ENCODE data around the gene RNU1-1. TPM values are rescaled to one million over a fixed set of nuclear protein-coding genes. Genes with fewer than 3 reads are reported as not detected.
"Not testable (repeated sequence)": the region's sequence is repeated elsewhere in the genome, so short reads cannot be mapped to it uniquely, and the experiment has no call there.

The RNU1-1 gene
- total RNA-seq, result 1,000 to 10,000 TPM in 6 of 9 donors, 100 to 1,000 TPM in 1, not detected in 2; 364 to 3,776 (median 2,470) TPM
- not detected for polyA plus RNA-seq
- long read RNA-seq, donor 1, result 0 reads
- long read RNA-seq, donor 2, result 0 reads
- long read RNA-seq, donor 3, result 0 reads

GRCh38 chr1:16514107-16515055 lies at the start of gene RNU1-1:
Gene RNU1-1, minus strand, starts transcription at chr1:16514285.
- WGBS, 4 donors, result 1 to 3% (median 1%) methylated on average over 24 to 38 of the region's 40 CpGs
- TF ChIP-seq POLR2A (IDR thresholded peaks at IDR 0.05), result peak in 1 of 2 donors; percentile 44
- ATAC-seq (peak; percentile 73 to 88 (median 82)), DNase-seq (peak; percentile 57 to 86 (median 84))
- peaks cover 0 to 20% (median 6%) of the 10 kb centered on the region in 9 donors for H3K27me3 ChIP-seq
- H3K36me3 ChIP-seq, H3K4me1 ChIP-seq, H3K9me3 ChIP-seq: not testable (repeated sequence)
- H3K27ac ChIP-seq, result peak within 1 kb of the TSS; percentile 50 to 96 (median 86)
- intact Hi-C loops (cut with DNase I), result loop anchor here in 1 of 10 donors (5.0 kb wide), 1 partner anchor 72 kb away; the partner anchor contains the start of gene NECAP2
- H3K4me3 ChIP-seq, result peak within 1 kb of the TSS in 10 of 12 donors; percentile 27 to 61 (median 45)

GRCh38 chr1:16561035-16561434 lies 47.0 kb upstream of the RNU1-1 start:
- H3K27ac ChIP-seq; intact Hi-C loops (cut with DNase I); H3K4me3 ChIP-seq; ATAC-seq; H3K36me3 ChIP-seq; H3K27me3 ChIP-seq; H3K4me1 ChIP-seq; H3K9me3 ChIP-seq; DNase-seq: not testable (repeated sequence)
- WGBS, 4 donors, result 69 to 80% (median 73%) methylated on average over 3 to 4 of the region's 4 CpGs

GRCh38 chr1:16560498-16560897 lies 46.4 kb upstream of the RNU1-1 start:
- H3K27me3 ChIP-seq; intact Hi-C loops (cut with DNase I); H3K27ac ChIP-seq; H3K36me3 ChIP-seq; DNase-seq; ATAC-seq; H3K4me3 ChIP-seq; H3K4me1 ChIP-seq; H3K9me3 ChIP-seq: not testable (repeated sequence)
- 74 to 91% (median 84%) methylated on average over 3 to 6 of the region's 6 CpGs for WGBS, 4 donors

- intact Hi-C loops (cut with DNase I); H3K4me1 ChIP-seq; DNase-seq; H3K4me3 ChIP-seq; H3K27me3 ChIP-seq; H3K9me3 ChIP-seq; H3K36me3 ChIP-seq; ATAC-seq; H3K27ac ChIP-seq: not testable (repeated sequence)
- no CpG with 5 or more reads among the region's 5 CpGs for WGBS, 4 donors
Observed at GRCh38 chr1:16559688-16560087, 45.6 kb upstream of the RNU1-1 start.

- ATAC-seq; H3K27ac ChIP-seq; H3K27me3 ChIP-seq; H3K9me3 ChIP-seq; H3K36me3 ChIP-seq; H3K4me3 ChIP-seq; intact Hi-C loops (cut with DNase I); H3K4me1 ChIP-seq; DNase-seq: not testable (repeated sequence)
- 94 to 100% (median 95%) methylated on average over 2 to 3 of the region's 3 CpGs for WGBS, 4 donors
Observed at GRCh38 chr1:16557034-16557433, 42.9 kb upstream of the RNU1-1 start.

GRCh38 chr1:16553244-16553643 lies 39.2 kb upstream of the RNU1-1 start:
- H3K4me1 ChIP-seq; H3K9me3 ChIP-seq; DNase-seq; ATAC-seq; intact Hi-C loops (cut with DNase I); H3K4me3 ChIP-seq; H3K27ac ChIP-seq; H3K36me3 ChIP-seq: not testable (repeated sequence)
- peaks cover 0 to 11% (median 0%) of the 10 kb centered on the region in 9 donors for H3K27me3 ChIP-seq
- 84 to 94% (median 92%) methylated on average over 9 of the region's 11 CpGs for WGBS, 4 donors

GRCh38 chr1:16550212-16550918 lies 36.3 kb upstream of the RNU1-1 start:
- ATAC-seq; DNase-seq; H3K36me3 ChIP-seq; intact Hi-C loops (cut with DNase I); H3K4me3 ChIP-seq; H3K4me1 ChIP-seq; H3K27ac ChIP-seq; H3K9me3 ChIP-seq: not testable (repeated sequence)
- peaks cover 0 to 11% (median 0%) of the 10 kb centered on the region in 9 donors for H3K27me3 ChIP-seq
- WGBS, 4 donors, result 60 to 84% (median 74%) methylated on average over 1 of the region's 1 CpG

GRCh38 chr1:16549545-16549944 lies 35.5 kb upstream of the RNU1-1 start:
- DNase-seq; H3K36me3 ChIP-seq; H3K9me3 ChIP-seq; H3K4me1 ChIP-seq; ATAC-seq; intact Hi-C loops (cut with DNase I); H3K4me3 ChIP-seq; H3K27ac ChIP-seq: not testable (repeated sequence)
- peaks cover 0 to 13% (median 0%) of the 10 kb centered on the region in 9 donors for H3K27me3 ChIP-seq
- 44 to 66% (median 53%) methylated on average over 1 of the region's 1 CpG for WGBS, 4 donors

GRCh38 chr1:16547502-16548241 lies 33.6 kb upstream of the RNU1-1 start:
- ATAC-seq; H3K4me3 ChIP-seq; H3K27ac ChIP-seq; H3K9me3 ChIP-seq; H3K4me1 ChIP-seq; DNase-seq; H3K36me3 ChIP-seq; intact Hi-C loops (cut with DNase I): not testable (repeated sequence)
- peaks cover 0 to 17% (median 0%) of the 10 kb centered on the region in 9 donors for H3K27me3 ChIP-seq
- WGBS, 4 donors, result 24 to 65% (median 57%) methylated on average over 5 to 26 of the region's 41 CpGs

GRCh38 chr1:16545682-16546095 lies 31.6 kb upstream of the RNU1-1 start:
- H3K36me3 ChIP-seq; H3K27ac ChIP-seq; intact Hi-C loops (cut with DNase I); DNase-seq; H3K9me3 ChIP-seq; H3K4me1 ChIP-seq; ATAC-seq; H3K4me3 ChIP-seq: not testable (repeated sequence)
- H3K27me3 ChIP-seq, result peaks cover 0 to 17% (median 0%) of the 10 kb centered on the region in 9 donors
- WGBS, 4 donors, result 27 to 41% (median 32%) methylated on average over 11 to 12 of the region's 16 CpGs

All from heart left ventricle (tissue), 16 donors.